ENCODE results near the gene ASB14. TPM values are rescaled to one million over a fixed set of nuclear protein-coding genes. Genes with fewer than 3 reads are reported as not detected.

ASB14 gene
- total RNA-seq, 1 donor from 2014 or later, result not detected

DNA sequence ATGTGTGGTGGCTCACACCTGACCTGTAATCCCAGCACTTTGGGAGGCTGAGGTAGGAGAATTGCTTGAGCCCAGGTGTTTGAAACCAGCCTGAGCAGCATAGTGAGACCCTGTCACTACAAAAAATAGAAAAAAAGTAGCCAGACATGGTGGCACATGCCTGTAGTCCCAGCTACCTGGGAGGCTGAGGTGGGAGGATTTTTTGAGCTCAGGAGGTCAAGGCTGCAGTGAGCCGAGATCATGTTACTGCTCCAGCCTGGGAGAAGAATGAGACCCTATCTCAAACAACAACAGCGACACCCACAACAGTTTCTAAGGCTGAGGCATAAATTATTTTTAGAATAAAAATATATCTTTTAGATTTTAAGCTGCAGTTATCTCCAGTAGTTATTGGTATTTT is 58.7 kb downstream of the ASB14 start:
- TF ChIP-seq, protein P1, sequence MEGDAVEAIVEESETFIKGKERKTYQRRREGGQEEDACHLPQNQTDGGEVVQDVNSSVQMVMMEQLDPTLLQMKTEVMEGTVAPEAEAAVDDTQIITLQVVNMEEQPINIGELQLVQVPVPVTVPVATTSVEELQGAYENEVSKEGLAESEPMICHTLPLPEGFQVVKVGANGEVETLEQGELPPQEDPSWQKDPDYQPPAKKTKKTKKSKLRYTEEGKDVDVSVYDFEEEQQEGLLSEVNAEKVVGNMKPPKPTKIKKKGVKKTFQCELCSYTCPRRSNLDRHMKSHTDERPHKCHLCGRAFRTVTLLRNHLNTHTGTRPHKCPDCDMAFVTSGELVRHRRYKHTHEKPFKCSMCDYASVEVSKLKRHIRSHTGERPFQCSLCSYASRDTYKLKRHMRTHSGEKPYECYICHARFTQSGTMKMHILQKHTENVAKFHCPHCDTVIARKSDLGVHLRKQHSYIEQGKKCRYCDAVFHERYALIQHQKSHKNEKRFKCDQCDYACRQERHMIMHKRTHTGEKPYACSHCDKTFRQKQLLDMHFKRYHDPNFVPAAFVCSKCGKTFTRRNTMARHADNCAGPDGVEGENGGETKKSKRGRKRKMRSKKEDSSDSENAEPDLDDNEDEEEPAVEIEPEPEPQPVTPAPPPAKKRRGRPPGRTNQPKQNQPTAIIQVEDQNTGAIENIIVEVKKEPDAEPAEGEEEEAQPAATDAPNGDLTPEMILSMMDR (IDR thresholded peaks at IDR 0.05; ENCODE audit: unreplicated experiment), result no peak
- Mint-ChIP-seq H3K4me3 (ENCODE audit: low read depth) (no peak overlapping the region), H3K27ac (no peak overlapping the region), H3K36me3 (ENCODE audit: insufficient read depth) (peaks cover 7% of the 10 kb centered on the region), H3K4me1 (ENCODE audit: low read depth) (peaks cover 6% of the 10 kb centered on the region), H3K27me3 (no peaks in the 10 kb centered on the region), H3K9me3 (ENCODE audit: low read depth) (no peaks in the 10 kb centered on the region)
- DNase-seq (ENCODE audit: low spot score, unreplicated experiment), result no peak

DNA sequence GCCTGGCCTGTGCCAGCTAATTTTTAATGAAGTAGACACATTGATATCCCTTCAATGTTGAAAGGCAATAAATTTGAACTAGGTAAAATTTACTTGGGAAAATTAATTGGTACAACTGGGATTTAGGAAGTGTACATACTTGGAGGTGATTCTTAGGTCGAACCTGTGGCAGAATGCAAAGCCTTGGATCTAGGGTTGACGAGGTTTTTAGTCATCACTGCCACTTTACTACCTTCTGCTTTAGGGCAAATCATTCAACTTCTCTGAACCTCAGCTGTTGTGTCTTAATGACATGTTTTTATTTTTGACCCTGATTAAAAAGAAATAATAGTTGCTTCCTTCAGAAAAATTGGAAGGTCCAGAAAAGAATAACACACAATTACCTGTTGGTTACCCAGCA is 62.5 kb downstream of the ASB14 start:
- Mint-ChIP-seq H3K27me3 (no peaks in the 10 kb centered on the region), H3K27ac (no peak overlapping the region), H3K36me3 (ENCODE audit: insufficient read depth) (peaks cover 1% of the 10 kb centered on the region), H3K9me3 (ENCODE audit: low read depth) (no peaks in the 10 kb centered on the region), H3K4me1 (ENCODE audit: low read depth) (peaks cover 19% of the 10 kb centered on the region), H3K4me3 (ENCODE audit: low read depth) (peak overlapping the region; percentile 21)
- DNase-seq (ENCODE audit: low spot score, unreplicated experiment), result no peak
- TF ChIP-seq, protein P1 (IDR thresholded peaks at IDR 0.05; ENCODE audit: unreplicated experiment), result no peak

DNA sequence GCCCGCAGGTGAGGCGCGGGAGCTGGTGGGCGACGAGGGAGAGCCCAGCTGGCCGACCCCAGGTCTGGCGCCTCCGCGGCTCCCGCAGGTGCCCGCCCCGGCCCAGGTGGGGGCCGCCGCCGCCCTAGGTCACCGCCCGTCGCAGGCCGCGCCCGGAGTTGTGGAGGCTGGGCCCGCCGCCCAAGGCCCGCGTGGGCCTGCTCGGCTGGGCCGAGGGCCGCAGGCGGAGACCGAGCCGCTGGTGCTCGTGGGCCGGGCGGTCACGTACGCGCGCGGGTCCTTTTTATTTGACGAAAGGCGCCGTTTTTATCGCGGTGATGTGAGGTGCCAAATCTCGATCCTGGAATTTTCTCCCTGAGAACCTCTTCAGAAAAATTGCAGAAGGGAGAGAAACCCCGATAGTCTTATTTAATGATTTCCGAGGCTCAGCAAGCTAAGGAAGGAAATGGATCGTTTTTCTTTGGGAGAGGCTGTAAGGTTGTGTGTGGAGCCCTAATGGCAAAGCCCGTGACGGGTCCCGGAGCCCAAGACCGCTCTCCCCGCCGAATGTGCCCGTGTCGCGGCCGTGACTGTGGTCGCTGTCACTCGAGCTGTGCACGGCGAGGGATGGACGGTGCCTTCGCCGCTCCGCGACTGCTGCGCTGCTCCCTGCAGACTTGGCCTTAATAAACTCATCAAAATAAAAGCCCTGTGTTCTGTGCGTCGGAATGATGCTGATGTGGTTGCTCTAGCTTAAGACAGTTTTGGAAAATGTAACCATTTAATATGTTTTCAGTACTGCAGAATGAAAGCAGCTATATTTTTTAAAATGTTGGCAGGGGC is 64.3 kb downstream of the ASB14 start:
- Mint-ChIP-seq H3K4me3 (ENCODE audit: low read depth) (peak overlapping the region; percentile 91), H3K27ac (peak overlapping the region; percentile 89), H3K9me3 (ENCODE audit: low read depth) (no peaks in the 10 kb centered on the region), H3K4me1 (ENCODE audit: low read depth) (peaks cover 19% of the 10 kb centered on the region), H3K36me3 (ENCODE audit: insufficient read depth) (peaks cover 1% of the 10 kb centered on the region), H3K27me3 (no peaks in the 10 kb centered on the region)
- TF ChIP-seq, protein P1 (IDR thresholded peaks at IDR 0.05; ENCODE audit: unreplicated experiment), result no peak
- peak; percentile 20 for DNase-seq (ENCODE audit: low spot score, unreplicated experiment)

DNA sequence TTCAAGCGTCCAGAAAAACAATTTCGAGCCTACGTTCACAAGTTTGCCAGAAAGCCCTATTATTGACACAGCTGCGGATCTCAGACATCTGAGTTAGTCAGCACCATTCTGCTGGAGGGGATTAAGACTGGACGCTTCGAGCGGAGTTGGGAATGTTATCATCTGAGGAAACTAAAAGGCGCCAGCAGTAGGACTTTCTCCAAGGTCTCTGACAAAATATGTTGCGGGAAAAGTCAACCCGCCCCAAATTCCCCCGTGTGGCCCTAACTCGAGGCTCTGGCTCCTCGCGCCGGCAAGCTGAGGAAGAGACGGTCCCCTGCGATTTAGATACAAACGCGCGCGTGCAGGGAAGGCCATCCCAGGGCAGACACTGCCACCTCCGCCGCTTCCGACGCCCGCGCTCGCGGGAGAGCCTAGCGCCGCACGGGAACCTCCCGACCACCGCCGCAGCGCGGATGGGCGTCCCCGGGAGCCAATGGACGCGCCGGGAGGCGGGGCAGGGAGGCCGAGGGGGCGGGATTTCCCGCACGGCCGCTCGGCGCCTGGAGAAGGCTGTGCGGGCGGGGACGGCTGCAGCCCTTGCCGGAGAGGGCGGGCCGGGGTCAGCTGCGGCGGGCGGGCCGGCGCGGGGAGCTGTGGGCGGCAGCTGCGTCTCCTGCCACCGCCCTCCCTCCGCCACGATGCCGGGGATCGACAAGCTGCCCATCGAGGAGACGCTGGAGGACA is 65.1 kb downstream of the ASB14 start, which contains the start of gene APPL1:
Gene APPL1, plus strand, starts transcription at position 526 of the 726 bp plus-strand sequence. Its CDS starts 155 bp downstream, at position 681.
- TF ChIP-seq, protein P1 (IDR thresholded peaks at IDR 0.05; ENCODE audit: unreplicated experiment), result no peak
- H3K36me3 Mint-ChIP-seq (ENCODE audit: insufficient read depth), result peaks cover 1% of the 10 kb centered on the region
- peak within 1 kb of the TSS; percentile 91 for H3K4me3 Mint-ChIP-seq (ENCODE audit: low read depth)
- H3K27me3 Mint-ChIP-seq, result no peaks in the 10 kb centered on the region
- peak; percentile 96 for DNase-seq (ENCODE audit: low spot score, unreplicated experiment)
- peaks cover 19% of the 10 kb centered on the region for H3K4me1 Mint-ChIP-seq (ENCODE audit: low read depth)
- peak within 1 kb of the TSS; percentile 97 for H3K27ac Mint-ChIP-seq
- no peaks in the 10 kb centered on the region for H3K9me3 Mint-ChIP-seq (ENCODE audit: low read depth)

DNA sequence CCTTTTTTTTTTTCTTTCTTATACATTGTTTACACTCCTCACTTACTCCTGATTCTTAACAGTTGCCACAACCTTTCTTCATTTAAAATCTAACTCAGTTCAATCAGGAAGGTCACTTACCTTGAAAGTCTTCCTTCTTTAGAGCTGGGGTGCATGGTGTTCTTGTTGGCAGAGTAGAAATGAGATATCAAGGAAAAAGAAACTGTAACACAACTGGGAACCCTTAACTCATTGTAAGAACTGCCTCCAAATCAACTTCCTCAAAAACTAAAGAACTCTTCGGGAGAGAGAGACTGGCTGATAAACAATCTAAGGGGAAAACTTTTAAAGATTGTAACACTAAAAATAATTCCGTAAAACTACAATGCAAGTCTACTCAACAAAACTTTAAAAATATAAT is 66.3 kb downstream of the ASB14 start:
- no peaks in the 10 kb centered on the region for H3K9me3 Mint-ChIP-seq (ENCODE audit: low read depth)
- peak overlapping the region; percentile 15 for H3K27ac Mint-ChIP-seq

More for the DNA sequence above, 66.3 kb downstream of the ASB14 start:
- no peaks in the 10 kb centered on the region for H3K36me3 Mint-ChIP-seq (ENCODE audit: insufficient read depth)
- H3K4me3 Mint-ChIP-seq (ENCODE audit: low read depth), result peak overlapping the region; percentile 45
- DNase-seq (ENCODE audit: low spot score, unreplicated experiment), result no peak
- TF ChIP-seq, protein P1 (IDR thresholded peaks at IDR 0.05; ENCODE audit: unreplicated experiment), result no peak
- H3K4me1 Mint-ChIP-seq (ENCODE audit: low read depth), result peaks cover 19% of the 10 kb centered on the region
- H3K27me3 Mint-ChIP-seq, result no peaks in the 10 kb centered on the region

All from progenitor cell of endocrine pancreas (in vitro differentiated cells).